Measurements from ENCODE around the gene CPA5. TPM values are rescaled to one million over a fixed set of nuclear protein-coding genes. Genes with fewer than 3 reads are reported as not detected.

CPA5 gene
- total RNA-seq, 1 experiment from 2014 or later, result not detected

DNA sequence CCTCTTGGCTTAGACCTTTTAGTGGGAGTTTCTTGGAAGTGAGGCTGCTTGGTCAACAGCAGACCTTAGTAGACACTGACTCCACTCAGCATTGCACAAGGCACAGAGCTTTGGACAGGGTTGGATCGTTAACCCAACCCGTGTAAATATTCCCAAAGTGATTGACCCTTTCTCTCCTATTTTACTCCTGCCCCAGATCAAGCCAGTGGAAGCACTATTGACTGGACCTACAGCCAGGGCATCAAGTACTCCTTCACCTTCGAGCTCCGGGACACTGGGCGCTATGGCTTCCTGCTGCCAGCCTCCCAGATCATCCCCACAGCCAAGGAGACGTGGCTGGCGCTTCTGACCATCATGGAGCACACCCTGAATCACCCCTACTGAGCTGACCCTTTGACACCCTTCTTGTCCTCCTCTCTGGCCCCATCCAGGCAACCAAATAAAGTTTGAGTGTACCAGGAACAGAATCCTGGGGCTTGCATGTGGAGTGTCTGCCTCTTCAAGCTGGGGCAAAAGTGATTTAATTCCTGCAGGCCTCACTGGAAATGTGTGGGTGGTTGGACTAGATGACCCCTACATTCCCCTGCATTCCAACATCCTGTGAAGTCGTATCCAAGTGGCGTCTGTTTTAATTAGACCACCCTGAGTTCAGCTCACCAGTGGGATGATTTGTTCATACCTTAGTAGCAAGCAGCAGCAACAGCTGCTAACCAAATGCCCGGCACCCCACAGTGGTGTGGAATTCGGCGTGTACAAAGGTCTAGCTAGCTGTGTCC lies 43.2 kb downstream of the CPA5 start:
- no peak overlapping the region for H4K8ac ChIP-seq (replicated peaks; ENCODE audit: insufficient read length, low read depth, low read length)
- no peak overlapping the region for H2BK20ac ChIP-seq (ENCODE audit: low read depth, low read length, poor library complexity, severe bottlenecking)
- no peak overlapping the region for H2AFZ ChIP-seq (ENCODE audit: low read length)
- no peaks in the 10 kb centered on the region for H4K20me1 ChIP-seq (ENCODE audit: control insufficient read depth, insufficient read depth, insufficient read length)
- no peak overlapping the region for H3T11ph ChIP-seq (ENCODE audit: low read length)
- H3K56ac ChIP-seq (ENCODE audit: insufficient read length, low read depth, low read length), result no peak overlapping the region
- WGBS (ENCODE audit: extremely low coverage, insufficient read length, low lambda C conversion rate), result no CpG with 5 or more reads among the region's 12 CpGs
- no peak overlapping the region for H3K18ac ChIP-seq (ENCODE audit: insufficient read length, low read depth, low read length)
- Mint-ChIP-seq H3K9me3 (peaks cover 0 to 6% of the 10 kb centered on the region in 2 experiments; a peak in 3 of 5 replicates), H3K27ac (no peak overlapping the region; a peak in 1 of 7 replicates), H3K36me3 (ENCODE audit: insufficient read depth in 1 of 3, low read depth in 3 of 3) (peaks cover 2 to 4% (median 2%) of the 10 kb centered on the region in 3 experiments; a peak in 4 of 7 replicates), H3K4me3 (no peak overlapping the region), H3K4me1 (no peaks in the 10 kb centered on the region), H3K27me3 (ENCODE audit: low read depth) (peaks cover 3% of the 10 kb centered on the region; the same call in 1 of the 2 replicates)
- H3K23ac ChIP-seq (ENCODE audit: insufficient read length, low read depth, low read length), result no peak overlapping the region
- H3K79me1 ChIP-seq (ENCODE audit: insufficient read depth, low read depth, low read length, poor library complexity, severe bottlenecking), result no peaks in the 10 kb centered on the region
- no peak overlapping the region for H3K4me2 ChIP-seq (ENCODE audit: insufficient read depth, insufficient read length, low read length)
- H3K4me1 ChIP-seq (ENCODE audit: insufficient read depth, low read length), result no peaks in the 10 kb centered on the region
- no peak overlapping the region for H4K5ac ChIP-seq (ENCODE audit: insufficient read length, low read depth, low read length)
- H3K27me3 ChIP-seq (ENCODE audit: insufficient read depth, low read length), result no peaks in the 10 kb centered on the region
- H2BK5ac ChIP-seq (ENCODE audit: insufficient read length, low read length), result no peak overlapping the region
- no peak overlapping the region for H2AK5ac ChIP-seq (ENCODE audit: insufficient read length, low read length)
- H3K9ac ChIP-seq (ENCODE audit: extremely low read depth, insufficient read length, low read length), result no peak overlapping the region
- DNase-seq, result no peak
- no peak overlapping the region for H3K4ac ChIP-seq (ENCODE audit: low read depth, low read length)
- H3K23me2 ChIP-seq (ENCODE audit: insufficient read length, low read depth, low read length, poor library complexity, severe bottlenecking), result no peaks in the 10 kb centered on the region
- TF ChIP-seq, protein P1, sequence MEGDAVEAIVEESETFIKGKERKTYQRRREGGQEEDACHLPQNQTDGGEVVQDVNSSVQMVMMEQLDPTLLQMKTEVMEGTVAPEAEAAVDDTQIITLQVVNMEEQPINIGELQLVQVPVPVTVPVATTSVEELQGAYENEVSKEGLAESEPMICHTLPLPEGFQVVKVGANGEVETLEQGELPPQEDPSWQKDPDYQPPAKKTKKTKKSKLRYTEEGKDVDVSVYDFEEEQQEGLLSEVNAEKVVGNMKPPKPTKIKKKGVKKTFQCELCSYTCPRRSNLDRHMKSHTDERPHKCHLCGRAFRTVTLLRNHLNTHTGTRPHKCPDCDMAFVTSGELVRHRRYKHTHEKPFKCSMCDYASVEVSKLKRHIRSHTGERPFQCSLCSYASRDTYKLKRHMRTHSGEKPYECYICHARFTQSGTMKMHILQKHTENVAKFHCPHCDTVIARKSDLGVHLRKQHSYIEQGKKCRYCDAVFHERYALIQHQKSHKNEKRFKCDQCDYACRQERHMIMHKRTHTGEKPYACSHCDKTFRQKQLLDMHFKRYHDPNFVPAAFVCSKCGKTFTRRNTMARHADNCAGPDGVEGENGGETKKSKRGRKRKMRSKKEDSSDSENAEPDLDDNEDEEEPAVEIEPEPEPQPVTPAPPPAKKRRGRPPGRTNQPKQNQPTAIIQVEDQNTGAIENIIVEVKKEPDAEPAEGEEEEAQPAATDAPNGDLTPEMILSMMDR (conservative IDR thresholded peaks at IDR 0.05), result no peak
- H3K27ac ChIP-seq (ENCODE audit: insufficient read length, low read depth, low read length), result no peak overlapping the region
- no peaks in the 10 kb centered on the region for H3K79me2 ChIP-seq (ENCODE audit: insufficient read depth, low read length)
- no peaks in the 10 kb centered on the region for H3K9me3 ChIP-seq (ENCODE audit: control insufficient read depth, low read depth, low read length)
- no peak overlapping the region for H2BK12ac ChIP-seq (ENCODE audit: insufficient read length, low read depth, low read length)
- no peak overlapping the region for H4K91ac ChIP-seq (ENCODE audit: insufficient read length, low read depth, low read length)
- no peak overlapping the region for H2BK120ac ChIP-seq (ENCODE audit: low read depth, low read length, poor library complexity, severe bottlenecking)
- H2BK15ac ChIP-seq (ENCODE audit: low read depth, low read length), result no peak overlapping the region
- no peak overlapping the region for H3K14ac ChIP-seq (ENCODE audit: insufficient read depth, low read length)
